Neural progenitor cell (in vitro differentiated cells): ENCODE measurements around the gene INPP5D. TPM values are rescaled to one million over a fixed set of nuclear protein-coding genes. Genes with fewer than 3 reads are reported as not detected.

Experiments used
- DNase-seq: peaks from one replicate; pipeline ENCODE4 v3.0.0-alpha.2; 2016; ENCODE audit warnings: low spot score
- H2AFZ ChIP-seq: fragments of 200-600 bp; sonication (generic); replicated peaks from 2 replicates; pipeline ENCODE4 v1.6.1; 2016; ENCODE audit warnings: antibody characterized with exemption
- H3F3A ChIP-seq: fragments of 200-600 bp; sonication (generic); 2 replicates; pipeline ENCODE4 v1.6.1; 2016; ENCODE audit warnings: antibody characterized with exemption, low read depth
- H3K27ac ChIP-seq: fragments of 200-600 bp; sonication (generic); 2 replicates; pipeline ENCODE4 v1.5.1; 2016; ENCODE audit warnings: mild to moderate bottlenecking
- H3K27me3 ChIP-seq: fragments of 200-600 bp; sonication (generic); 2 replicates; pipeline ENCODE4 v1.6.1; 2016; ENCODE audit warnings: mild to moderate bottlenecking, moderate library complexity
- H3K36me3 ChIP-seq: fragments of 200-600 bp; sonication (generic); 2 replicates; pipeline ENCODE4 v1.5.1; 2016
- H3K4me1 ChIP-seq: fragments of 200-600 bp; sonication (generic); 2 replicates; pipeline ENCODE4 v1.6.1; 2016; ENCODE audit warnings: mixed run types
- H3K4me2 ChIP-seq: fragments of 200-600 bp; sonication (generic); 2 replicates; pipeline ENCODE4 v1.6.1; 2016
- H3K4me3 ChIP-seq: fragments of 200-600 bp; sonication (generic); 2 replicates; pipeline ENCODE4 v1.5.1; 2016
- H3K79me2 ChIP-seq: fragments of 200-600 bp; sonication (generic); 2 replicates; pipeline ENCODE4 v1.6.1; 2016; ENCODE audit warnings: low read depth
- H3K9ac ChIP-seq: fragments of 200-600 bp; sonication (generic); 2 replicates; pipeline ENCODE4 v1.6.1; 2016
- H3K9me3 ChIP-seq: fragments of 200-600 bp; sonication (generic); 2 replicates; pipeline ENCODE4 v1.5.1; 2016; ENCODE audit warnings: low read depth
- H4K20me1 ChIP-seq: fragments of 200-600 bp; sonication (generic); 2 replicates; pipeline ENCODE4 v1.6.1; 2016; ENCODE audit warnings: low read depth
- H3K27ac Mint-ChIP-seq: 3 replicates; pipeline ENCODE4 v1.8.0; 2021; ENCODE audit warnings: mixed read lengths
- H3K27me3 Mint-ChIP-seq: 2 replicates; pipeline ENCODE4 v1.8.0; 2022; ENCODE audit warnings: low read depth, mild to moderate bottlenecking, inconsistent platforms, moderate library complexity, mixed read lengths; ENCODE audit not compliant: insufficient read depth
- H3K36me3 Mint-ChIP-seq: 3 replicates; pipeline ENCODE4 v1.8.0; 2021; ENCODE audit warnings: mixed read lengths
- H3K4me1 Mint-ChIP-seq: 3 replicates; pipeline ENCODE4 v1.8.0; 2021; ENCODE audit warnings: mixed read lengths
- H3K4me3 Mint-ChIP-seq: 3 replicates; pipeline ENCODE4 v1.8.0; 2021; ENCODE audit warnings: mild to moderate bottlenecking, moderate library complexity, mixed read lengths
- H3K9me3 Mint-ChIP-seq: 3 replicates; pipeline ENCODE4 v1.8.0; 2020; ENCODE audit warnings: mixed read lengths
- CTCF ChIP-seq: fragments of 200-600 bp; sonication (generic); IDR thresholded peaks from 2 replicates; pipeline ENCODE4 v1.5.1; 2017; ENCODE audit warnings: antibody characterized with exemption, mild to moderate bottlenecking
- EZH2 ChIP-seq: fragments of 200-600 bp; sonication (generic); IDR thresholded peaks from 2 replicates; pipeline ENCODE4 v1.6.1; 2017; ENCODE audit warnings: antibody characterized with exemption, mild to moderate bottlenecking, moderate library complexity
- EZH2phosphoT487 ChIP-seq: fragments of 200-600 bp; sonication (generic); IDR thresholded peaks from 2 replicates; pipeline ENCODE4 v1.6.1; 2017; ENCODE audit warnings: antibody characterized with exemption
- total RNA-seq: library from RNA; depleted of rRNA; stranded (reverse); fragments of >200 nt; gene quantifications from 2 replicates; pipeline ENCODE4 v1.2.3, GENCODE V29; 2015; ENCODE audit warnings: low replicate concordance

The INPP5D gene
- total RNA-seq, 1 donor from 2014 or later = 4.2 TPM

GRCh38 chr2:233090879-233091278 is 30.7 kb downstream of the INPP5D start:
- H3F3A ChIP-seq = peaks cover 9% of the 10 kb centered on the region
- H3K79me2 ChIP-seq = no peaks in the 10 kb centered on the region
- Mint-ChIP-seq H3K9me3 (no peaks in the 10 kb centered on the region), H3K27ac (no peak overlapping the region), H3K36me3 (no peaks in the 10 kb centered on the region), H3K4me3 (no peak overlapping the region), H3K27me3 (peaks cover 8% of the 10 kb centered on the region), H3K4me1 (peaks cover 13% of the 10 kb centered on the region)
- H4K20me1 ChIP-seq = no peaks in the 10 kb centered on the region
- no peaks in the 10 kb centered on the region for H3K9me3 ChIP-seq
- H3K4me2 ChIP-seq = no peak overlapping the region
- no peak overlapping the region for H3K4me3 ChIP-seq
- no peak overlapping the region for H3K9ac ChIP-seq
- no peaks in the 10 kb centered on the region for H3K27me3 ChIP-seq
- H3K27ac ChIP-seq = no peak overlapping the region
- peaks cover under 1% of the 10 kb centered on the region for H3K4me1 ChIP-seq
- no peak overlapping the region for H2AFZ ChIP-seq
- H3K36me3 ChIP-seq = no peaks in the 10 kb centered on the region
- no peak for DNase-seq
- TF ChIP-seq EZH2 (no peak), CTCF (no peak), EZH2phosphoT487 (no peak)

- TF ChIP-seq EZH2phosphoT487 (no peak), EZH2 (no peak), CTCF (no peak)
- Mint-ChIP-seq H3K4me1 (peaks cover 9% of the 10 kb centered on the region), H3K27me3 (peaks cover 10% of the 10 kb centered on the region), H3K36me3 (no peaks in the 10 kb centered on the region), H3K27ac (no peak overlapping the region), H3K4me3 (no peak overlapping the region), H3K9me3 (no peaks in the 10 kb centered on the region)
- no peak for DNase-seq
- Histone ChIP-seq H3K4me3 (no peak overlapping the region), H3K27me3 (no peaks in the 10 kb centered on the region), H3K36me3 (no peaks in the 10 kb centered on the region), H3K79me2 (no peaks in the 10 kb centered on the region), H3K4me1 (no peaks in the 10 kb centered on the region), H2AFZ (no peak overlapping the region), H4K20me1 (no peaks in the 10 kb centered on the region), H3K4me2 (no peak overlapping the region), H3K9ac (no peak overlapping the region), H3K9me3 (no peaks in the 10 kb centered on the region), H3F3A (peaks cover under 1% of the 10 kb centered on the region), H3K27ac (no peak overlapping the region)
Measured at GRCh38 chr2:233091595-233092375, 31.6 kb downstream of the INPP5D start.

- Histone ChIP-seq H4K20me1 (no peaks in the 10 kb centered on the region), H3K9me3 (no peaks in the 10 kb centered on the region), H3K27me3 (no peaks in the 10 kb centered on the region), H2AFZ (no peak overlapping the region), H3F3A (no peaks in the 10 kb centered on the region), H3K4me2 (no peak overlapping the region), H3K4me3 (no peak overlapping the region), H3K27ac (no peak overlapping the region), H3K79me2 (no peaks in the 10 kb centered on the region), H3K9ac (no peak overlapping the region), H3K36me3 (no peaks in the 10 kb centered on the region), H3K4me1 (no peaks in the 10 kb centered on the region)
- no peak for DNase-seq
- no peak for TF ChIP-seq EZH2
- no peak for TF ChIP-seq CTCF
- TF ChIP-seq EZH2phosphoT487 = no peak
- no peaks in the 10 kb centered on the region for H3K9me3 Mint-ChIP-seq
- peaks cover 10% of the 10 kb centered on the region for H3K27me3 Mint-ChIP-seq
- H3K4me1 Mint-ChIP-seq = peaks cover 13% of the 10 kb centered on the region
- no peak overlapping the region for H3K27ac Mint-ChIP-seq
- no peaks in the 10 kb centered on the region for H3K36me3 Mint-ChIP-seq
- no peak overlapping the region for H3K4me3 Mint-ChIP-seq
Measured at GRCh38 chr2:233092432-233093165, 32.5 kb downstream of the INPP5D start.
